LHCN-M2 (cell line): ENCODE data around the gene WDR20. TPM values are rescaled to one million over a fixed set of nuclear protein-coding genes. Genes with fewer than 3 reads are reported as not detected.
"Not testable (repeated sequence)": the region's sequence is repeated elsewhere in the genome, so short reads cannot be mapped to it uniquely, and the experiment has no call there.

ENCODE experiments used
- DNase-seq: peaks from one replicate; pipeline ENCODE4 v3.0.0-alpha.2; 2012; ENCODE audit warnings: low read depth
- total RNA-seq: library from RNA; depleted of rRNA; stranded (reverse); fragments of >200 nt; gene quantifications from 2 replicates; pipeline ENCODE4 v1.2.3, GENCODE V29; 2014

The WDR20 gene
- total RNA-seq, 1 experiment from 2014 or later = 21.1 TPM

GRCh38 chr14:102235275-102235897 is 95.7 kb downstream of the WDR20 start:
- peak; percentile 73 for DNase-seq

- no peak for DNase-seq
Measured at GRCh38 chr14:102236026-102236425, 96.3 kb downstream of the WDR20 start.

GRCh38 chr14:102238131-102238530 is 98.4 kb downstream of the WDR20 start:
- DNase-seq = no peak

GRCh38 chr14:102238766-102239165 is 99.1 kb downstream of the WDR20 start:
- no peak for DNase-seq

- no peak for DNase-seq
Measured at GRCh38 chr14:102239231-102239630, 99.5 kb downstream of the WDR20 start.

GRCh38 chr14:102240481-102240880 is 100.8 kb downstream of the WDR20 start:
- DNase-seq = peak; percentile 58

GRCh38 chr14:102241147-102241546 is 101.5 kb downstream of the WDR20 start:
- DNase-seq = no peak

- DNase-seq = not testable (repeated sequence)
Measured at GRCh38 chr14:102243795-102244194, 104.1 kb downstream of the WDR20 start.

GRCh38 chr14:102246071-102246470 is 106.4 kb downstream of the WDR20 start:
- DNase-seq = no peak

- DNase-seq = no peak
Measured at GRCh38 chr14:102248121-102248520, 108.4 kb downstream of the WDR20 start.

GRCh38 chr14:102249041-102249440 is 109.3 kb downstream of the WDR20 start:
- peak; percentile 72 for DNase-seq

- DNase-seq = no peak
Measured at GRCh38 chr14:102249981-102250380, 110.3 kb downstream of the WDR20 start.

- DNase-seq = no peak
Measured at GRCh38 chr14:102250636-102251035, 110.9 kb downstream of the WDR20 start.

- DNase-seq = no peak
Measured at GRCh38 chr14:102251161-102251560, 111.5 kb downstream of the WDR20 start.

GRCh38 chr14:102252834-102253801 is 113.4 kb downstream of the WDR20 start:
- DNase-seq = no peak

GRCh38 chr14:102255401-102256190 is 115.9 kb downstream of the WDR20 start:
- peak; percentile 66 for DNase-seq

- no peak for DNase-seq
Measured at GRCh38 chr14:102256716-102257115, 117.0 kb downstream of the WDR20 start.

GRCh38 chr14:102258136-102258535 is 118.4 kb downstream of the WDR20 start:
- DNase-seq = no peak
